ENCODE data around the gene TMEM140. TPM values are rescaled to one million over a fixed set of nuclear protein-coding genes. Genes with fewer than 3 reads are reported as not detected.
"Not testable (repeated sequence)": the region's sequence is repeated elsewhere in the genome, so short reads cannot be mapped to it uniquely, and the experiment has no call there.

TMEM140 gene
- 6.3 TPM for polyA plus RNA-seq (2013, experiment 1 of 2; ENCODE audit: insufficient read length)
- polyA plus RNA-seq (2013, experiment 2 of 2; ENCODE audit: insufficient read length) = 3.7 TPM

DNA sequence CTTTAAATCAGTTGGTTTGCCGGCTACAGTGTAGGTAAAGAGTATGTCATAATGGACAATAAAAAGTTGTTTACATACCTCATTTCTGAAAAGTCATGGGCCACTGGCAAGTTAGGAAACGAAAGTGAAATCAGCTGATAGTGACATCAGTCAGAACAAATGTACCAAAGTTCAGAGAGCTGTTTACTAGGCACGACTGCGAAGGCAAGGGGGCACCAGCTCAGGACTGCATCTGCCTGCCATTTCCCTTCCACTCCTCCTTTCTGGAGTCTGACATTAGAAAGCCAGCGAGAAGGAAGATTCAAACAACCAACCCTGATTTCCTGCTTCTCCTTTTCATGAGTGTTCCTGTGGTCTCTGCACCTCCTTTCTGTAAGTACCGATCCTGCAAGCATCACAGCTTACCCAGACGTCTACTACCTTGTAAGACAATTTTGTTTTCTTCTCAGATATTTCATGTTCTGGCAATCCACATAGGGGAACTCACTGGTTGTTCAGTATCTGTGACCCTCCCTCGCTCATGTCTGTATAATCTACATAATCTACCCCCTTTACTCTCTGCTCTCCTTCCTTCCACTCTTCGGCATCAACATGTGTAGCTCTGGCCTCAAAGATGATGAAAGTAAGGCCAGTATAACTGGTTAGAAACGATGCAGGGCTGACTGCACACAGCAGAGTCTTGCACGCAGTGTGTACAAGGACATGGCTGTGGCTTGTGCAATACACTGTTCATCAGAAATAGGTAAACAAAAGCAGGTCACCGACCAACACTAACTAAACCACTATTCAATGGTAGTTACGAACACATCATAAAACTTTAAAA, at the start of gene TMEM140:
TMEM140 (plus strand) TSS at position 174 of the 823 bp plus-strand sequence. CDS start 16,370 bp downstream, outside the sequence.
- DNase-seq = no peak

DNA sequence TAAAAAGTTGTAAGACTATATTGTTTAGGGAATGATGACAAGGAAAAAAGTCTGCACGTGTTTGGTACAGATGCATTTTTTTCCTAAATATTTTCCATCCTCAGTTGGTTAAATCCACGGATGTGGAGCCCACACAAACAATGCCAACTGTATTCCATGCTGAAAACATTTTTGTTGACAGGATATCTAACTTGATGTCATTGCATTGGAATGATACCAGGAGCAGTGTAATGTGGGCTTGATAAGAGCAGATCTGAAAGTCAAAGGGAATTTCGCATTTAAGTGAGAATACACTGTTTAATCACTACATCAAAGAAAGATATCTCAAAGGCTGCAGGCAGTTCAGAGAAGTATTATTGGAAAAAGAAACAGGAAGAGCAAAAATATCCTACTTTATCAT, 49.5 kb upstream of the TMEM140 start:
- DNase-seq = no peak

DNA sequence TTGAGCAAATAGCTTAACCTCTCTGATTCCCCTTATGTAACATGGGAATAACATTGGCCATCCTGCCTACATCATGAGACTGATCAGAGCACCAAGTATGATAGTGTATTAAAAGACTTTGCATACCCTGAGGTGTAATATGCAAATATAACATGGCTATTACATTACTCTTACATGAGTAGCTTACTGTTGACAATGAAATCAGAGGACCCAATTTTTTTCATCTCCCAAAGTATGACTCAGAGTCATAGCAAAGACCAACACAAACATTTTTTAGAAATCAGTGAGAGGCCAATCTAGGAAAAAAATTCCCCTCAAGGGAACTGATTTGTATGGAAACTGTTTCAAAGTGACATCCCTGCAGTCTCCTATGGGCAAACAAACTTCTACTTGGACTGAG, 47.0 kb upstream of the TMEM140 start:
- DNase-seq = peak; percentile 74

DNA sequence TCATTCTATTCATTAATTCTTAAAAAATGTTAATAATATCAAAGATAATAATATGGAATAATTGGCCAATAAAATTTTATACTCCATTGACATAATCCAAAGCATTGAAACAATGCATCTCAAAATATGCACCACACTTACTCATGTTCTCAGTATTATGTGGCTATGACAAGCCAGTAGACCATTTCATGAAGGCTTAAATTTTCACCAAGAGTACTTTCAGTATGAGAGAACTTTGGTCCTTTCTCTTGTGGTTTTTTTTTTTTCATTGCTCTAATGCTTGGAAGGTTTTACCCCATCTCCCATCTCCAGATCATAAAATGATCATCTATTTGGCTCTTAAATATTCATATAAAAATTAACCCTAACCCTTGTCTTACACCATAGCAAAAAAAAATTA, 45.5 kb upstream of the TMEM140 start:
- DNase-seq = peak; percentile 16

DNA sequence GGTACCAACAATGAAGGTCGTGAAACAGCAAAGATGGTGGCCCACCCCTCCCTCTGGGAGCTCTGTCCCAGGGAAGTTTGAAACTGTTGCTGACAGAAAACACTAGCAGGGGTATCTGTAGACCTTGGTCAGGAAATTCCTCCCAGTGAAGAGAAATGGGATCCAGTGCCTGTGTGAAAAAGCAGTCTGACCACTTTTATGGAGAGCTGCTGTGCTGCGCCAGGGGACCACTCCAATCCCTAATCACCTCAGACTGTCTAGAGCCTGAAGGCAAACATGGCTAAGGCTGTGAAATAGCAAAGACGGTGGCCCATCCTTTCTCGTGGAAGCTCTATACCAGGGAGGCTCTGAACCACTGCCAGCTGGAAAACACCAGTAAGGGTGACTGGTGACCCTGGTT, 38.3 kb upstream of the TMEM140 start:
- DNase-seq = no peak

DNA sequence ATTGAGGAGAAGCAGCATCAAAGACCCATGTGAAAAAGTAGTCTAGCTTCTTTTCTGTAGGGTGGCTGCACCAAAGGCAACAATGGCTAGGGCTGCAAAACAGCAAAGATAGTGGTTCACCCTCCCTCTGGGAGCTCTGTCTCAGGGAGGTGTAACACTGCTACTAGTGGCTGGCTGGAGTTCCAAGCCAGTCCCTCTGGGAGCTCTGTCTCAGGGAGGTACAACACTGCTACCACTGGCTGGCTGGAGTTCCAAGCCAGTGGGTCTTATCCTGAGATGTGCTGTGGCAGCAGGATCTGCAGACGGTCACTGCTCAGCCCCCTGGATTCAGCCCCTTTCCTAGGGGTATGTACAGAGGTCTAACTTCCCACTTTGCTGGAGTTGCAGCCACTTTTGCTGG, 37.9 kb upstream of the TMEM140 start:
- no peak for DNase-seq

DNA sequence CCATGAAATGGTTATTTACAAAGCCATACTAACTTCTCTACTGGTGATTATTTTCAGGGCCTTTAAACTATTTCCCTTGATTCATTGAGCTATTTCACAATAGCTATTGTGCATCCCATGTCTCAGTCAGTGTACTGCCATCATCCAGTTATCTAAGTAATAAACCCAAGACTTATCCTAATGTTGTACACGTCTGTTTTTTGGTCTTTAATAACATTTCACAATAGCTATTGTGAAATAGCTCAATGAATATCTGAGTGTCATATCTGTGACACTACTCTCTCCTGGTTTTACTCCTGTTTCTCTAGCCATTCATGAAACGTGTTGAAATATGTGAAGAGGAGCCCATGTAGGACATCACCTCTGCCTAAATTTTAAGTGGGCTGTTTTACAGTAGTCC, 36.5 kb upstream of the TMEM140 start:
- DNase-seq = no peak

DNA sequence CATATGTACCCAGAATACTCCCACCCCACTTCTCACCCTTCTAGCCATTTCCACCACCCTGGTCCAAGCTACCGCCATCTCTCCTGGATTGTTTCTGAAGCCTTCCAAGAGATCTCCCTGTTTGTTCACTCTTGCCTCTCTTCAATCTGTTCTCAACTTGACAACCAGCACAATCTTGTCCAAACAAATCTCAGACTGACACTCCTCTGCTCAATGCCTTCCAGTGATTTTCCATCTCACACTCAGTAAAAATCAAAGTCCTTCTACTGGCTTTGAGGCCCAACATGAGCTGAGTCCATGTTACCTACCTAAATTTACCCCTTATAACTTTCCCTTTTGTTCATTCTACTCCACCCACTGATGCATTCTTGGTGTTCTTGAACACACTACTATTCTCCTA, 33.2 kb upstream of the TMEM140 start:
- DNase-seq = no peak

DNA sequence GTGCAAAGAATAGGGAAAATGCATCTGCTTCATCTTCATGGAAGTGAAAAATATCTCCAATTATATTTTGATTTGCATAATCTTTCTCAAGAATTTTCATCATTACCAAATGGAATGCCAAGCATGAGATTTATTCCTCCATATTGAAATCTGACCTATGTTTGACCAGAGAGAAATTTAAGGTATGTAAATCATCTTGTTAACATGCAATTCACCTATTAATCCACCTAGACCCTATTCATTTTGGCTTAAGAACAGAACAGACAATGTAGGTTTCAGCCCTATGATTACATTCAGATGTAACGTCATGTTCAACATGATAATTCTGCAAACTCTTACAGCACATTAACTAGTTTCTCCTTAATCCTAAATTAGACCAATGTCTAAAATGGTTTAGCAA, 30.8 kb upstream of the TMEM140 start:
- no peak for DNase-seq

DNA sequence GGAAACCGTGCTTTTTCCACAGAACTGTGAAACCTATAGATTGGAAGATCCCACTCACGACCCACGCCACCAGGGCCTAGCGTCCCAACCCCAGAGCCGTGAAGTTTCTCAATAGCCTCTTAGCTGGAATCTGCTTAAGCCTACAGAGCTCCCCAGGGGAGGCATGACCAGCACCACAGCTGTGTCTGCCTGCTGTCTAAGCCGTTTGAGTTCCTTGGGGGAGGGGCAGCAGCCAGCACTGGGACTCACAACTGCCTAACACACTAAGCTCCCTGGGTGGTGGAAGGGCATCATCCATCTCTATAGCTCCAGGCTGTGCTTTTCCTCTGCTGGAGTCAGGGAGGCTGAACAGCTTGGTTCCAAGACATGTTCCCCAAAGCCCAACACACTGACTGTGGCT, 26.0 kb upstream of the TMEM140 start:
- peak; percentile 7 for DNase-seq

DNA sequence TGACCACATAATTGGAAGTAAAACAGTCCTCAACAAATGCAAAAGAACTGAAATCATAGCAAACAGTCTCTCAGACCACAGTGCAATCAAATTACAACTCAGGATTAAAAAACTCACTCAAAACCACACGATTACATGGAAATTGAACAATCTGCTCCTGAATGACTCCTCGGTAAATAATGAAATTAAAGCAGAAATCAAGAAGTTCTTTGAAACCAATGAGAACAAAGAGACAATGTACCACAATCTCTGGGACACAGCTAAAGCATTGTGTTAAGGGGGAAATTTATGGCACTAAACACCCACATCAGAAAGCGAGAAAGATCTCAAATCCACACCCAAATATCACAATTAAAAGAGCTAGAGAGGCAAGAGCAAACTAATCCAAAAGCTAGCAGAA, 23.2 kb upstream of the TMEM140 start:
- not testable (repeated sequence) for DNase-seq

DNA sequence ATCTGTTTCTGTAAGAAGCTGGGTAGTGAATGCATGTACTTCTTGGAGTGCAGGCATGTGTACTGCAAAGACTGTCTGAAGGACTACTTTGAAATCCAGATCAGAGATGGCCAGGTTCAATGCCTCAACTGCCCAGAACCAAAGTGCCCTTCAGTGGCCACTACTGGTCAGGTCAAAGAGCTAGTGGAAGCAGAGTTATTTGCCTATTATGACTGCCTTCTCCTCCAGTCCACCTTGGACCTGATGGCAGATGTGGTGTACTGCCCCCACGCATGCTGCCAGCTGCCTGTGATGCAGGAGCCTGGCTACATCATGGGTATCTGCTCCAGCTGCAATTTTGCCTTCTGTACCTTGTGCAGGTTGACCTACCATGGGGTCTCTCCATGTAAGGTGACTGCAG, 18.9 kb upstream of the TMEM140 start:
- DNase-seq = no peak

DNA sequence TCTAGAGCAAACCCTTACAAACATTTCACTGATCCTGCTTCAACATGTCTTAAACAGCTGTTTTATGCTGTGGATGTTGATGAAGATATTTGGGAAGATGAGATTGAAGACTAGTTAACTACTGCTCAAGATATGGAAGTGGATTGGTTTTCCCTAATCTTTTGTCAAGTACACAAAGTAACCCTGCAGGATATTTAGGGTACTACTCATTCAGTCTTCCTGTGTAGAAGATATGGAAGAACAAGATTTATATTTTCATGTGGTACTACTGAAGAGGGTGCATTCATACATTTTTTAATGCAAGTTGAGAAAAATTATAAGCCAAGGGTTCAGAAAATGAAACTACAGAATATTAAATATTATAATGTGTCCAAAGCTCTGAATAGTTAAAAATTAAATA, 18.3 kb upstream of the TMEM140 start:
- DNase-seq = no peak

DNA sequence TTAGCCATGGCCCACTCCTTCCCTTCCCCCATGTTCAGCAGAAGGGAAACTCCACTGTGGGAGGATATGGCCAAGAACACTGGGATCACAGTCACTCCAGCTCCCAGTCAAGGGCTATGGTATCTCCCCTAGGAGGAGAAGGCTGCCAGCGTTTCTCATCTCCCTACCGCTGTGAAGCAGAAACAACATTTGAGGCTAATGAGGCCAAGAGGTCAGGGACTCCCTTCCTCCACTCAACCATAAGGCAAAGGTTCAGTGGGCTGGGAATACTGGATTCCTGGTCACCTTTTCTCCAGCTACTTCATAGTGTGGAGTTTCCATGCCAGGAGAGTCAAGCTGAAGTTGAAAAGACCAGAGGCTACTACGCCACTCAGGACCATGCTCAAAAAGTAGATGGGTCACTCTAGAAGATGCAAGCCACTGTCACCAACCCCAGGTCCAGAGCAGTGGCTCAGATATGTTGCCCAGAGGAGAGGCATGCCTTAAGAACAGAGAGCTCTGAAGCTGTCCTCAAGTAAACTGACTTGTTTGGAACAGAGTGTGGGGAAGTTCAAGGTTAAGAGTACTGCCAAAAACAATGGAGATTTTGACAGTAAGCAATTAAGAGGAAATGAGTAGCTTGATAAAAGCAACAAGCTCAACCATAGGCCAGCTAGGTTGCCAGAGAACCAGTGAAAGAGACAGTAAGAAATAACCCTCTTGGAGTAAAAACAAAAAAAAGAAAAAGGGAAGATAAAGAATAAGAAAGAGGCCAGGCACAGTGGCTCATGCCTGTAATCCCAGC, 3.8 kb upstream of the TMEM140 start:
- DNase-seq = no peak

DNA sequence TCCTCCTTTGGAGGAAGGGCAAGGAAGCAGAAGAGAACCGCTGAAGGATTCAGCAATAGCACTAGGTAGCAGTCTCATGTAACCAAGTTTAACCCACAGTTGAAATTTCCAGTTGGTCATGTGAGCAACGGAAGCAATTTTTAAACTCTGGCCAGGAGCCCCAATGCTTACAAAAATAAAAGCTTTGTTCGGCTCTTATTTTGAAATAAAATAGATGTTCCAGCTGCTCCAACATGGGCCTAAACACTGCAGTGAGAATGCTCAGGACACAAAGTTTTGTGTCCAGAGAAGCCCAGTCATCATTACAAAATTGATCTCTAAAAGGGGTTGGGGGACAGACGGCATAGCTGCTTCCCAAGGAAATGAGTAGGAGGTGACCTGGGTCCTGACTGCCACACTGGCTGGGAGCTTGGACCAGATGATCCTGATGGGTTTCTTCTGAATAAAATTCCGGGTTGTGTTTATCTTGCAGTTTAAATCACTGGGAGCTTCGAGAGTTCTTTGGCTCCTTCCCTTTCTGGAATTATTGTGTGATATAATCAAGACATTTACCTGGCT, 452 bp upstream of the TMEM140 start:
- DNase-seq = no peak

DNA sequence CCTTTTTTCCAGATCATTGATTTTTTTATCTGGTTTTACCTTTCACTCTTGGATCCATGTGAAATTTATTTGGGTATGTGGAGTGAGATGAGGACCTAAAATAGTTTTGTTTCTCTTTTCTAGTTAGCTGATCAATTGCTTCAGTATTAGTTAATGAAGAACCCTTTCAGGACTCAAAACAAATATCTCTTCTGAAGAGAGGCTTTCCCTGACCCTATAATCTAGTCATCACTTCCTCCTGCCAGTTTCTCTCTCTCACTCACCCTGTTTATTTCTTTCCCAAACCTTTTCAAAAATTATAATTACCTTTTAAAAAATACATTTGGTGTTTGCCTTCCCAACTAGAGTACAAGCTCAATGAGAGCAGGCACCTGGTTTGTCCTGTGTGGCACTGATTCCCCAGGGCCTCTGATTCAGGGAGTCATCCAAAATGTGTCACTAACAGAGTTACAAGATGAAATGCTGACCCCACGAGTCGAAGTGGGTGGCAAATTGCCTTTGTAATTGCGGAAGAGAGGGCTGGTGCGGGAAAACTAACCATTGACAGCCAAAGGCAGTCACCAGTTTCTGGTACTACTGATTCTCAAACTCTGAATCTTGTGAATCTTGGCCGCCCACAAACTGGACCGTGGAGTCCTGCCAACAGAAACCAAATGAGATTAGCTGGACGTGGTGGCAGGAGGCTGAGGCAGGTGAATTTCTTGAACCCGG, 2.4 kb downstream of the TMEM140 start:
- no peak for DNase-seq

DNA sequence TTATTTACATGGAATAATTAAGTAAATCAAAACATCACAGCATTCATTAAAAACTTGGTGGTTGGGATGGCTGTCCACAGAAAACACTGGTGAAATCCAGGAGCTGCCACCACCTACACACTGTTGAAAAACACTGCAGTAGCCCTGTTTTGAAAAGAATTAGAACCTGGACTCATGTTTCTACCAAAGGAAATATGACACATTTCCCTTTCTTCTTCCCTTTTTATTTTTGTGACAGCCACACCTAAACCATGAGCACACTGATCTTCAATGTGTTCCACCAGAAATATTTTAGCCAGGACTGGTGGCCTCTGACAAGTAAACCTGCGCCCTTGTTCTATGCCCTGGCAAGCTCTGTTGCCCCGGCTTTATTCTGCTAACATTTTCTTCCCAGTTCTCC, 3.3 kb downstream of the TMEM140 start:
- no peak for DNase-seq

DNA sequence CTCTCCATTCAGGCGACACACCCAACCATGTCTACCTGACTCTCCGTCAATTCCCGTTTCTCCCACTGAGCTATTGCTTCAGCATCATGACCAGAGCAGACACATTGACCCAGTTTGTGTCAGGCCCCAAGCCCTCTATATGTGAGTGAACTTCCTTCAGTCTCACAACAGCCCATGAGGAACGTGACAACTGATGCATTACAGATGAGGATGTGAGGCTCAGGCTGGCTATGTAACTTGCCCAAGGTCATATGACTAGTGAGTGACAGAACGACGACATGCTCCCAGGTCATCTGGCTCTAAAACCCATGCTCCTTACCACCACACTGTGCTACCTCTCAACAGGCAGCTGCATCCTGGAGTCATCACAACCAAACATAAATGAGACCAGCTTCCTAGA, 3.7 kb downstream of the TMEM140 start:
- DNase-seq = no peak

DNA sequence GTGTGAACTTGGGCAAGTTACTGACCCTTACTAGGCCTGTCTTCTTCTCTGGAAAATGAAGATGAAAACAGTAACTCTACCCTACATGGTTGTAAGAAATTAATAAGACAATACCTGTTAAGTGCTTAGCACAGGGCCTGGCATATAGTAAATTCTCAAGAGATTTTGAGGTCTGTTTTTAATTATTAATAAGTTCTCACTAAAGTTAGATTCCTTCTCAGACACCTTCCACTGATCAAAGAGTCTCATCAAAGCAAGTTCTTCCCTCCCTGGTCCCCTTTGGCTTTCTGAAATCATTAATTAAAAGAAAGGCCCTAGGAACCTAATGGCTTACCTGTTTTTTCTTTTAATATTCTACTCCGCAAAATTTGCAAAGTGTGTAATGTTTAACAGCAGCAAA, 4.6 kb downstream of the TMEM140 start:
- DNase-seq = no peak

DNA sequence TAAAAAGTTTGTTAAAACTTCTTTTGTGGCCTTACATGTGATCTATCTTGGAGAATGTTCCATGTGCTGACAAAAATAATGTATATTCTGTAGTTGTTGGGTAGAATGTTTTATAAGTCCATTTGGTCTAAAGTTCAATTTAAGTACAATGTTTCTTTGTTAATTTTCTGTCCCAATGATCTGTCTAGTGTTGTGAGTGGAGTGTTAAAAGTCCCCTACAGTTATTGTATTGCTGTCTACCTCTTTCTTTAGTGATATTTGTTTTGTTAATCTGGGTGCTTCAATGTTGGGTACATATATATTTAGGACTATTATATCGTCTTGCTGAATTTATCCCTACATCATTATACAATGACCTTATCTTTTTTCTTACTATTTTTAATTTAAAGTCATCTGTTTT, 6.9 kb downstream of the TMEM140 start:
- DNase-seq = no peak

DNA sequence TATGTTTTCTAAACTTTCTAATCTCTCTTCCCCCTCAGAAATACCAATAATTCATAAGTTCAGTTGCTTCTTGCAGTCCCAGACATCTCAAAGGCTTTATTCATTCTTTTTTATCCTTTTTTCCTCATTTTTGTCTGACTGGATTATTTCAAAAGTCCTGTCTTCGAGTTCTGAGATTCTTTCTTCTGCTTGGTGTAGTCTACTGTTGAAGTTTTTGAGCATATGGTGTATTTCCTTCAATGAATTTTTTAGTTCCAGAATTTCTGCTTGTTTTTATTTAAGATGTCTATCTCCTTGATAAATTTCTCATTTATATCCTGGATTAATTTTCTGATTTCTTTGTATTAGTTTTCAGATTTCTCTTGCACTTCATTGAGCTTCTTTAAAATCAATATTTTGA, 8.4 kb downstream of the TMEM140 start:
- DNase-seq = no peak

DNA sequence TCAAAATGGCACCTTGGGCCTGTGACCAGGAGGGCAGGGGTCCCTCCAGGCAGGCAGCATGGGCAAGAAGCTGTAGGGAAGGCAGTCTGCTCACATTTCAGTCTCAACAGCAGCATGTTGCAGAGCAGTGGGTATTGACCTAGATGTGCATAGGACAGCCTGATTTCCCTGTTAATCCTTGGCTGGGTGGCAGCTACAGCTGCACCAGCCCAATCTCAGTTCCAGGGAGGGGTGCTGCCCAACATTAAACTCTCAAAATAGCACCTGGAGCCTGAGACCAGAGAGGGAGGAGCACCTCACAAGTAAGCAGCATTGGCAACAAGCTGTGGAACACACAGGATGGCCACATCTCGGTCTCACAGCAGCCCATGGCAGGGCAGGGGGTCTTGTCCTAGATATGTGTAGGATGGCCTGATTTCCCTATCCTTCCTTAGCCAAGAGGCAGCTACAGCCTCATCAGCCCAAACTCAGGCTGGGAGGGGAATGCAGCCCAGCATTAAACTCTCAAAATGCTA, 10.3 kb downstream of the TMEM140 start:
- DNase-seq = no peak

DNA sequence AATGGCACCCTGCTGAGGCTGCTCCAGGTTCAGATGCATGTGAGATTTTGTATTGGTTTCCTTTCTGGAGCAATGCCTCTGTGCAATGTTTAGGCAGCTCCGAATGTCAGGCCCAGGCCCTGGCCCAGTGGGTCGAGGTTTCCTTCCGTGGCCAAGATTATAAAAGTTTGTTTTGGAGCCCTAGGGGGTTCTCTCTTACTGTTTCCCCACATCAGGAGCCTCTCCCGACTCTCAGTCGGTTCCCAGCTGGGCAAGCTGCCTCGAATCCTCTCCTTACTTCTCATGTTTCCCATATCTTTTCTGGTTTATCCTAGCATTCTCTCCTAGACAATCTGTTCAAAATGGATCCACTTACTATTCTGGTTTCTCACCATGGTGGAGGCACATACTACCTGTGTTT, 11.0 kb downstream of the TMEM140 start:
- DNase-seq = no peak

Data from fibroblast of skin of back (primary cell).